Fibroblast of upper back skin (primary cell): ENCODE results near the gene CPT2.
"Not testable (repeated sequence)": the region's sequence is repeated elsewhere in the genome, so short reads cannot be mapped to it uniquely, and the experiment has no call there.

Experiments
- DNase-seq: peaks from one replicate; pipeline ENCODE4 v3.0.0-alpha.2; 2013

Gene CPT2

DNA sequence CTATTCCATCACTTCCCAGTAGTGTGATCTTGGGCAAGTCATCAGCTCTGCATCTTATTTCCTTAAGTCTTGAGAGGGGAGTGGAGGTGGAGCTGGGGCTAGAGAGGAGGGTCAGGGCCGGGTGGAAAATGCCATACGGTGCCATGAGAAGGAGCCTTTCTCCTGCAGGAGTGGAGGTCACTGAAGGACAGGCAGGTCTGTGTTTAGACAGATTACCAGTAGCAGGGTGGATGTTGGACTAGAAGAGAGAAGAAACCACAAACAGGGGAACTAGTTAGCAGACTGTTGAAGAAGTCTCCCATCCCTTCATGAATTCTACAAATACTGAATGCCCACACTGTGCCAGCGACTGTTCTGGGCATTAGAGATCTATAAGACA is 13.9 kb upstream of the CPT2 start:
- no peak for DNase-seq

GRCh38 chr1:53183095-53183990 is 13.3 kb upstream of the CPT2 start:
- DNase-seq: no peak

DNA sequence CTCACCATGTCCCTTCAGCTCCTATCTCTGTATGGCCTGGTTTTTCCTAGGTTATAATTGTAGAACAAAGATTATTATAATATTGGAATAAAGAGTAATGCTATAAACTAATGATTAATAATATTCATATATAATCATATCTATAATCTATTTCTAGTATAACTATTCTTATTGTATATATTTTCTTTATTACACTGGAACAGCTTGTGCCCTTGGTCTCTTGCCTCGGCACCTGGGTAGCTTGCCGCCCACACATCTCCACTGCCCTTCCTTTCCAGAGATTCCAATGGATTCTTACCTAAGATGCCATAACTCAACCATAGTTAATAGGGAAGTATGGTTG is 10.7 kb upstream of the CPT2 start:
- DNase-seq: not testable (repeated sequence)

DNA sequence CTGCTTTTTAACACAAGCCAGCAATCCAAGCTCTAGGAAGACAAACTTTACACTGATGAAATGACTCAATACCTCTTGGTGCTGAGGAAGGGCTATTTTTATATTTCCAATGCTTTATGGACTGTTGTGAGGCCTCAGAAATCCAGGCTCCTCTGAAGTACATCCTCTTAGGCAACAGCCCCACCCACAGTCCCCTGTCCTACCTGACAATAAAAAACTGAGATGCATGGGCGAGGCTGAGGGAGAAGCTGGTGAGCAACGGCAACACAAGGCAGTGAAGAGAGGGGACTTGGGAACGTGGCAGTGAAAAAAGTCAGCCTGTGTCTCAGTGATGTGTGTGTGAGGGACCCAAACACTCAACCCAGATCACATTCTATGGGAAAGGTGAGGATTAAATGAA is 10.1 kb upstream of the CPT2 start:
- no peak for DNase-seq

DNA sequence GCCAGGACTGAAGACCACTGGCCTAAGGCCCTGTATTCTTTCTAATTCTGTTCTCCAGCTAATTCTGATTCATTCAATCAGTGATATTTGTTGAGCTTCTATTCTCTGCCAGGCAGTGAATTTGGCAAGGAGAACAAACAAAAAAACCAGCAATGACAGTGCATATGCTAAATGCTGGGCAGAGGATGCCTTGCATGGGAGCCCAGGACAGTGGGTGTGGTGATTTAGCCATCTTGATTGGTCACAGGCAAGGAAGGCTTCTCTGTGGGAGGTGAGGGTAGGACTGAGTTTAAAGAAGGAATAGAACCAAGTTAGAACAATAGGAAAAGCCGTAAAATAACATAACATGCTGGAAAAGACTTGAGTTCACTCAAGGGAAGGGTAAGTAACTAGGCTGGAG is 9.2 kb upstream of the CPT2 start:
- no peak for DNase-seq

DNA sequence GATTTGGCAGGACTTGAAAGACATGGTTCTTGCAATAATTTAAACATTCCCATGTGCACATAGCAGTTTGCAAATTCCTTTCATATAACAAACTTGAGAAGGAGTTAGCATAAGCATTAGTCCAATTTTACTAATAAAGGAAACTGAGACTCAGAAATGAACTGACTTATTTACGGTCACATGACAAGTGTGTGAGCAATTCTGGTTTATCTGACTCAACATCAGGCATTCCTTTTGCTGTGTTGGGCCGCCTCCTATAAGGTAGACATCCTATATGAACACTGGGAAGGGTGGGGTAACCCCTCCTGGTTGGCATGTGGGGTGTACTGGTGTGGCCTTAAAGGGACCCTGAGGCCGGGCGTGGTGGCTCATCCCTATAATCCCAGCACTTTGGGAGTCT is 8.5 kb upstream of the CPT2 start:
- peak; percentile 41 for DNase-seq

DNA sequence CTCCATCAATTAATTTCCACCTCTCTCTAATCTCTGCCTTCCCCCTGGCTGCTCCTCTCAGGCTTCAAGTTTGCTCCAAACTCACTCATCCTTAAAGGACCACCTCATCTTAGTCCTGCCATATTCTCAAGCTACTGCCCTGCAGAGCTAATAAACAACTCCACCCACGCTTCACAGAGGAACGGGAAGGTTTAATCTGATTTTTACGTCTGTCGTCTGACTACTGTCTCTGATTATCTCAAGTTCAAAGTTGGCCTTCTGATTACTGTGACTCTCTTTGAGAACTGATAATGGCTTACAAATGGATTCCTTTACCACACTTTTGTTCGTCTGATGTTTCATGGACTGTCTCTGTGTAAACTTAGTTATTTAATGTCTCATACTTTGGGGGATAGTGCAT is 7.6 kb upstream of the CPT2 start:
- no peak for DNase-seq

GRCh38 chr1:53190210-53190611 is 6.4 kb upstream of the CPT2 start:
- no peak for DNase-seq

GRCh38 chr1:53195246-53196016 is 1.2 kb upstream of the CPT2 start:
- DNase-seq: no peak

DNA sequence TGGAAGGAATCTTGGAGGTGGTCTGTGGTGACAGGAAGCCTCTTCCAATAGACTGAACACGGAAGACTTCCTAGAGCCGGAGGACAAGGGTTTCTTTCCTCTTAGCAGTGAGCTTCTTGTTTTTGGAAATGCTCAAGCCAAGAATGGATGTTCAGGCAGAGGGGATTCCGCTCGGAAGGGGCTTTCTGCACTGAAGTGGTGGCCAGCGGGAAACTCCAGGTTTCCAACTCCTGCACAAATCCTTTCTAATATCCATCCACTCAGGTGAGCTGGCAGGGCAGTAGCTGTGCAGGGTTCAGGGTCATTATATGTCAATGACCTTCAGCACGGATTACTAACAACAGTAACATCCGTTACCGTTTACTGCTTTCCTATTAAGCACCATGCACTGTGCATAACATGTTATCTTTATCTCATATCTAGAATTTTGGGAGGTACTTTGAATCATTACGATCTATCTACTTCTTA is 573 bp upstream of the CPT2 start:
- no peak for DNase-seq

- no peak for DNase-seq
Measured at GRCh38 chr1:53197291-53198200, 922 bp downstream of the CPT2 start.

GRCh38 chr1:53198241-53198651 is 1.6 kb downstream of the CPT2 start:
- peak; percentile 54 for DNase-seq

GRCh38 chr1:53203466-53203865 is 6.8 kb downstream of the CPT2 start:
- no peak for DNase-seq

DNA sequence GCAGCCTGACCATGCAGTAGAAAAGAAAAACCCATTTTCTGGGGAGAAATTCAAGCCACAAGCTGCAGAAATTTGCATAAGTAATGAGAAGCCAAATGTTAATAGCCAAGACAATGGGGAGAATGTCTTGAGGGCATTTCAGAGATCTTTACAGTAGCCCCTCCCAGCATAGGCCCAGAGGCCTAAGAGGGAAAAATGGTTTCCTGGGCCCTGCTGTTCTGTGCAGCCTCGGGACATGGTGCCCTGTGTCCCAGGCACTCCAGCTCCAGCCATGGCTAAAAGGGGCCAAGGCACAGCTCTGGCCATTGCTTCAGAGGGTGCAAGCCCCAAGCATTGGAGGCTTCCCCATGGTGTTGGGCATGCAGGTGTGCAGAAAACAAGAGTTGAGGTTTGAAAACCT is 8.9 kb downstream of the CPT2 start:
- DNase-seq: not testable (repeated sequence)

GRCh38 chr1:53206083-53206685 is 9.6 kb downstream of the CPT2 start:
- not testable (repeated sequence) for DNase-seq

GRCh38 chr1:53206735-53207379 is 10.2 kb downstream of the CPT2 start:
- DNase-seq: no peak

GRCh38 chr1:53207726-53208125 is 11.1 kb downstream of the CPT2 start:
- no peak for DNase-seq

DNA sequence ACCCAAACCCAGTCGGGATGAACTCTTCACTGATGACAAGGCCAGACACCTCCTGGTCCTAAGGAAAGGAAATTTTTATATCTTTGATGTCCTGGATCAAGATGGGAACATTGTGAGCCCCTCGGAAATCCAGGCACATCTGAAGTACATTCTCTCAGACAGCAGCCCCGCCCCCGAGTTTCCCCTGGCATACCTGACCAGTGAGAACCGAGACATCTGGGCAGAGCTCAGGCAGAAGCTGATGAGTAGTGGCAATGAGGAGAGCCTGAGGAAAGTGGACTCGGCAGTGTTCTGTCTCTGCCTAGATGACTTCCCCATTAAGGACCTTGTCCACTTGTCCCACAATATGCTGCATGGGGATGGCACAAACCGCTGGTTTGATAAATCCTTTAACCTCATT is 13.7 kb downstream of the CPT2 start:
- DNase-seq: no peak

DNA sequence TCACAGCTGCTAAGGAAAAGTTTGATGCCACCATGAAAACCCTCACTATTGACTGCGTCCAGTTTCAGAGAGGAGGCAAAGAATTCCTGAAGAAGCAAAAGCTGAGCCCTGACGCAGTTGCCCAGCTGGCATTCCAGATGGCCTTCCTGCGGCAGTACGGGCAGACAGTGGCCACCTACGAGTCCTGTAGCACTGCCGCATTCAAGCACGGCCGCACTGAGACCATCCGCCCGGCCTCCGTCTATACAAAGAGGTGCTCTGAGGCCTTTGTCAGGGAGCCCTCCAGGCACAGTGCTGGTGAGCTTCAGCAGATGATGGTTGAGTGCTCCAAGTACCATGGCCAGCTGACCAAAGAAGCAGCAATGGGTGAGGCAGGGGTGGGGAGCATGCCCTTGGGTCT is 14.3 kb downstream of the CPT2 start:
- DNase-seq: no peak

DNA sequence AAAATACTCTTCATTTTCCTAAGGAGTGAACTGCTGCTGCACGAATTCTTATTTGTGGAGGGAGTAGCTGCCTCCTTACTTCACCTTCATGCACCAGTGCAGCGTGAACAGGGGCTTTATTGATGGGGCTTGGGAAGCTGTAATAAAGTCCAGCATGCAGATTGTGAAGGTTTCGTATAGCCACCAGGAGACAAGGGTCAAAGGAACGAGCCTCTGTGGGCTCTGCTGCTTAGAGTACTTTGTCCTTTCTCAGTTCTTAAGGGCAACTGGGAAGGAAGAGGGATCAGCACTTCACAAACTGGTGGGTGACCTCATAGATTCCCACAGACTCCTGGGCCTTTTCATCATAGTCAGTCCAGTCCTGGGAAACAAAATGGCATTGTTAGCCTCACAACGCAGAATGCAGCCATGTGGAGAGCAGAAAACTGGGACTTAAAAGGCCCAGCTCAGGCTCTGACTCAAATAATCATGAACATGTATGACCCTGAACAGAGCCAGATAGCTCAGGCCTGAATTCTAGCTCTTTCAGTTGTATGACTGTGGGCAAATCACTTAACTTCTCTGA is 17.8 kb downstream of the CPT2 start:
- DNase-seq: no peak

- DNase-seq: no peak
Measured at GRCh38 chr1:53218201-53218600, 21.6 kb downstream of the CPT2 start.

GRCh38 chr1:53219711-53220110 is 23.1 kb downstream of the CPT2 start:
- DNase-seq: no peak
